Nephron progenitor cell (in vitro differentiated cells): Measurements from ENCODE around the gene IFITM1.
A peak's percentile ranks its signal among the peaks of the same experiment; 100 is the strongest.

ENCODE experiments used
- DNase-seq: peaks from one replicate; pipeline ENCODE4 v3.0.0; 2021
- H3K27ac Mint-ChIP-seq: 2 replicates; pipeline ENCODE4 v1.8.0; 2021; ENCODE audit warnings: mild to moderate bottlenecking, moderate library complexity, mixed read lengths
- H3K27me3 Mint-ChIP-seq: 2 replicates; pipeline ENCODE4 v1.8.0; 2021; ENCODE audit warnings: mild to moderate bottlenecking, low read depth, mixed read lengths; ENCODE audit not compliant: poor library complexity
- H3K36me3 Mint-ChIP-seq: 2 replicates; pipeline ENCODE4 v1.8.0; 2021; ENCODE audit warnings: low read depth, mixed read lengths
- H3K4me1 Mint-ChIP-seq: 2 replicates; pipeline ENCODE4 v1.8.0; 2021; ENCODE audit warnings: mixed read lengths
- H3K4me3 Mint-ChIP-seq: 2 replicates; pipeline ENCODE4 v1.8.0; 2021; ENCODE audit warnings: mild to moderate bottlenecking, moderate library complexity, mixed read lengths
- H3K9me3 Mint-ChIP-seq: 2 replicates; pipeline ENCODE4 v1.8.0; 2021; ENCODE audit warnings: mild to moderate bottlenecking, moderate library complexity, mixed read lengths
- TF ChIP-seq, protein P1 (sequence below): fragments of 200-600 bp; sonication (generic); IDR thresholded peaks from 2 replicates; pipeline ENCODE4 v1.5.0; 2021; ENCODE audit warnings: antibody characterized with exemption

The IFITM1 gene

DNA sequence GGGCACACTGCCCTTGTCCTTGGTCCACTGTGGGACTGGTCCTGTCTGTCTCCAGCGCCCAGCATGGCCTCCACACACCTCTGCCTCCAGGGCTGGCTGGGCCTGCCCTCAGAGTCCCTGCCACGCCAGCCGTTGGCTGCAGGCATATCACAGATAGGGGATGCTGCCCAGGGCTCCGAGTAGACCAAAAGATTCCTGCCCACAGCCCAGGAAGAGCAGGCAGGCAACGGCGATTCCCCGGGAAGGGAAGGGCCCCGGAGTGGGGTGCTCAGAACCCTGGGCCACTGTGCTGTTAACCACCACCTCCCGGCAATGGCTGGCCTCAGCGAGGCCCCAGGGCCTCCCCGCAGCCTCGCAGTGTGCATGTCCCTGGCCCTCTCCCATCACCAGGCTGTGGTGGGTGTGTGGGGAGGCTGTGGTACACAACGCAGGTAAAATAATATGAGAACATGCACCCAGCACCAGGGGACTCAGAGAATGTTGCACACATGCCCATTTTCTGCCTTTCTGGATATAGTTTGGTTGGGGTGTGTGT lies 16.7 kb upstream of the IFITM1 start:
- peaks cover 42% of the 10 kb centered on the region for H3K4me1 Mint-ChIP-seq
- no peaks in the 10 kb centered on the region for H3K36me3 Mint-ChIP-seq
- H3K9me3 Mint-ChIP-seq, result peaks cover 6% of the 10 kb centered on the region
- H3K4me3 Mint-ChIP-seq, result no peak overlapping the region
- DNase-seq, result no peak
- TF ChIP-seq, protein P1, sequence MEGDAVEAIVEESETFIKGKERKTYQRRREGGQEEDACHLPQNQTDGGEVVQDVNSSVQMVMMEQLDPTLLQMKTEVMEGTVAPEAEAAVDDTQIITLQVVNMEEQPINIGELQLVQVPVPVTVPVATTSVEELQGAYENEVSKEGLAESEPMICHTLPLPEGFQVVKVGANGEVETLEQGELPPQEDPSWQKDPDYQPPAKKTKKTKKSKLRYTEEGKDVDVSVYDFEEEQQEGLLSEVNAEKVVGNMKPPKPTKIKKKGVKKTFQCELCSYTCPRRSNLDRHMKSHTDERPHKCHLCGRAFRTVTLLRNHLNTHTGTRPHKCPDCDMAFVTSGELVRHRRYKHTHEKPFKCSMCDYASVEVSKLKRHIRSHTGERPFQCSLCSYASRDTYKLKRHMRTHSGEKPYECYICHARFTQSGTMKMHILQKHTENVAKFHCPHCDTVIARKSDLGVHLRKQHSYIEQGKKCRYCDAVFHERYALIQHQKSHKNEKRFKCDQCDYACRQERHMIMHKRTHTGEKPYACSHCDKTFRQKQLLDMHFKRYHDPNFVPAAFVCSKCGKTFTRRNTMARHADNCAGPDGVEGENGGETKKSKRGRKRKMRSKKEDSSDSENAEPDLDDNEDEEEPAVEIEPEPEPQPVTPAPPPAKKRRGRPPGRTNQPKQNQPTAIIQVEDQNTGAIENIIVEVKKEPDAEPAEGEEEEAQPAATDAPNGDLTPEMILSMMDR, result no peak
- no peak overlapping the region for H3K27ac Mint-ChIP-seq
- no peaks in the 10 kb centered on the region for H3K27me3 Mint-ChIP-seq

DNA sequence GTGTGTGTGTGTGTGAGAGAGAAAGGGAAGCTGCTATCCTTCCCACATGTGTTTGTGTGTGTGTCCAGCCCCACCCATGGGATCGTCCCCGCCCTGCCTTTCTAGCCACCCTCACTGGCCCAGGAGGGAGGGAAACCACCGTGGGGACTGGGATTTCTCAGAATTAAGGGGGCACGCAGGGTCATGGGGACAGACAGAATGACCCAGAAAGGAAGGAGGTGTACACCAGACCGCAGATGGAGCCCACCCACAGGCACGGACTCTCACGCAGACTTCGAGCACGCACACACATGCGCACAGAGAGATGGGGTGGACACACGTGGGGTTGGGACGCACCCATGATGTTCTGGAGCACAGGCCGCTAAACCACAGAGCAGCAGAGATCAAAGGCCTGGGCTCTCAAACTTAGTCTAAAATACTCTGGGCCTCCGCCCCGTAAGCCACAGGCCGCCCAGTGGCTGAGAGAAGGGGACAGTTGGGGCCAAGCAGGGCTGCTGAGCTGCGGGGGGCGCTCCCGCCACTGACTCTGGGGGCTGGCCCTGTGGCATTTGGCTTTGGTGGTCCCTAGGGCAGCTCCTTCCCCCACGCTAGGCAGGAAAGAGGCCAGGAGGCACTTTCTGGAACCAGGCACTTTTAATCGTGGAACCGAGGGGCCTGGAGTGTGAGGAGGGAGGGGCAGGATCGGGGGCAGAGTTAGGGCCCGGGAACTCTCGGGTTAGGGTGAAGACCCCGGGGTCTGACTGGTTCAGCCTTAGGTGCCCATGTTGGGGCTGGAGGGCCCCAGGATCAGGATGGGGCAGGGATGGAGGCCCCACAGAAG lies 16.0 kb upstream of the IFITM1 start:
- Mint-ChIP-seq H3K4me3 (no peak overlapping the region), H3K4me1 (peaks cover 47% of the 10 kb centered on the region), H3K9me3 (peaks cover 11% of the 10 kb centered on the region), H3K27me3 (no peaks in the 10 kb centered on the region), H3K27ac (peak overlapping the region; percentile 90), H3K36me3 (peaks cover 1% of the 10 kb centered on the region)
- TF ChIP-seq, protein P1, result no peak
- peak; percentile 3 for DNase-seq

DNA sequence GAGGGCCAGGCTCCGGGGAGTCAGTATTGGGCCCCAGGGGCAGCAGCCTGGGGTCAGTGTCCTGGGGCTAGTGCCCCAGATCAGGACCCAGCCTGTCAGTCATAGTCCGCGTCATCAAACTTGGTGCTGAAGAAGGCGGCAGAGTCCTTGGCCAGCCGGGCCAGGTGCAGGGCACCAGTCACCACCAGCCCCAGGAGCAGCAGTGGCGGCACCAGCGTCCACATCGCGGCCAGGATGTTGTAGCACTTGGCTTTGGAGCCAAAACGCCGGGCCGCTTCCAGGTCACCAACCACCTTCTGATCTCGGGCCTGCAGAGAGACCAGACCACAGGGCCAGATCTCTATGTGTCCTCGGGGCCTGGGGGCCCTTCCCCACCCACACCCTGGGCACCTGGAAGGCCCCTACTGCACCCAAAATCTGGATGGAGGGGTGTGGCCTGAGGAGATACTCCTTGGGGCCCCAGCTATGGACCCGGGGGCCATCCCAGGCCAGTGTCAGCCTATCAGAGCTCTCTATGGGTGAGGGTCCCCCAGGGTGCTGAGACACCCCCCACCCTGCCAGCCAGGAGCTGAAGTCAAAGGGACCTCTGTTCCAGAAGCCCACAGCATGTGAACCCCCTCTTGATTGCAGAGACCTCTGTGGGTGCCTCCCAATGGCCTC lies 15.3 kb upstream of the IFITM1 start:
- DNase-seq, result no peak
- Mint-ChIP-seq H3K27ac (no peak overlapping the region), H3K9me3 (peaks cover 17% of the 10 kb centered on the region), H3K27me3 (no peaks in the 10 kb centered on the region), H3K4me3 (no peak overlapping the region), H3K36me3 (peaks cover 4% of the 10 kb centered on the region), H3K4me1 (peaks cover 50% of the 10 kb centered on the region)
- TF ChIP-seq, protein P1, result no peak

- Mint-ChIP-seq H3K27ac (no peak within 1 kb of the TSS), H3K36me3 (peaks cover 4% of the 10 kb centered on the region), H3K9me3 (peaks cover 19% of the 10 kb centered on the region), H3K27me3 (no peaks in the 10 kb centered on the region), H3K4me1 (peaks cover 50% of the 10 kb centered on the region), H3K4me3 (peak within 1 kb of the TSS; percentile 3)
- no peak for DNase-seq
- TF ChIP-seq, protein P1, result no peak
These were observed 14.6 kb upstream of the IFITM1 start, which contains the start of gene IFITM5 for GRCh38 chr11:299081-299891. Gene IFITM5 (minus strand): TSS chr11:299526. CDS start chr11:299490, 36 bp downstream.

DNA sequence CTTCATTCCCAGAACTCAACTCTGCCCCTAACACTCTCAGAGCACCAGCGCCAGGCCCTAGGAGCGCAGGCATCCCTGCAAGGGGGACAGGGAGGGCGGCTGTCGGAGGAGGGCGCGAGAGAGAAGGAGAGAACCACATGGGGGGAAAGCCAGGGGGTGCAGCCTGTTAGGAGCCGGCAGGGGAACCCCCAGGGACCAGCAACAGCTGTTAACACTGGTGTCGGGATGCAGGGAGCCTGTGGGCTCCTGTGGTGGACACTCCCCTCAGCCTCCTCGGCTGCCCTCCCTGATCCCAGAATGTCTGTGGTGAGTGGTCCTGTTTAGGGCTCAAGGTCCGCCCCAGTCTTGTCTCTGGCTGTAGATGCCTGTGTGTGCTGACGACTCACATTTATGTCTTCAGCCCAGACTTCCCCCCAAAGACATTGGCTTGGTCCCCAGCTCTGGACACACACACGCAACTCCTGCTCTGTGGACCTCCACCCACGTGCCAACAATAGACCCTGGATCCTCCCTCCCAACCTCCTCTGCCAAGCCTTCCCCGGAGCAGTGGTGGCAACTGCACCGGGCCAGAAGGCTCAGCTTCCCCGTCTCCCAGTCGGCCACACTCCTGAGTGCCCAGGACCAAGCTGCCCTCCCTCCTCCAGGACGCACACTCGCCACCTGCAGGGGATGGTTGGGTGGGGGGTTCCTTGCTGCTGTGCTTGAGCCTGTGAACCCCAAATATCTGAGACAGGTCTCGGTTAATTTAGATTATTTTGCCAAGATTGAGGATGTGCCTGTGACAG lies 13.7 kb upstream of the IFITM1 start:
- peak overlapping the region; percentile 3 for H3K4me3 Mint-ChIP-seq
- TF ChIP-seq, protein P1, result no peak
- H3K27ac Mint-ChIP-seq, result no peak overlapping the region
- no peaks in the 10 kb centered on the region for H3K27me3 Mint-ChIP-seq
- DNase-seq, result peak; percentile 52
- peaks cover 4% of the 10 kb centered on the region for H3K36me3 Mint-ChIP-seq
- H3K4me1 Mint-ChIP-seq, result peaks cover 51% of the 10 kb centered on the region
- peaks cover 19% of the 10 kb centered on the region for H3K9me3 Mint-ChIP-seq
